DOHH2 (cell line): Measurements from ENCODE around the gene PSMC4.

Experiments
- CTCF ChIP-seq: fragments of 200-600 bp; sonication (generic); IDR thresholded peaks from one replicate; pipeline ENCODE4 v1.5.1; 2014; ENCODE audit warnings: antibody characterized with exemption, mild to moderate bottlenecking, low read depth, low read length; ENCODE audit not compliant: poor library complexity, severe bottlenecking
- EZH2phosphoT487 ChIP-seq: fragments of 200-600 bp; sonication (generic); IDR thresholded peaks from 2 replicates; pipeline ENCODE4 v1.6.1; 2017; ENCODE audit warnings: borderline replicate concordance, mild to moderate bottlenecking, antibody characterized with exemption, low read length, moderate library complexity, mixed read lengths

- TF ChIP-seq CTCF (no peak), EZH2phosphoT487 (no peak)
Measured at GRCh38 chr19:39968789-39969188, 2.2 kb upstream of the PSMC4 start.
